ENCODE data around the gene HOXC13. TPM values are rescaled to one million over a fixed set of nuclear protein-coding genes. Genes with fewer than 3 reads are reported as not detected.
A peak's percentile ranks its signal among the peaks of the same experiment; 100 is the strongest.

HOXC13 gene
- total RNA-seq, 1 experiment from 2014 or later = 5.3 TPM

- H3K4me3 Mint-ChIP-seq (ENCODE audit: unreplicated experiment) = no peak overlapping the region
- TF ChIP-seq CTCF (IDR thresholded peaks at IDR 0.05; ENCODE audit: unreplicated experiment) = no peak
- no peaks in the 10 kb centered on the region for H3K9me3 Mint-ChIP-seq (ENCODE audit: unreplicated experiment)
- H3K27ac Mint-ChIP-seq (ENCODE audit: low read depth, unreplicated experiment) = no peak overlapping the region
- intact Hi-C loops (cut with micrococcal nuclease) = no loop called here
- no TSS peak for BruUV-seq (replicated peaks)
- CTCF ChIA-PET = interaction anchor here (0.6 kb wide), 1 partner anchor 131 kb away, joined by 3 read pairs; no protein-coding TSS in a partner anchor
- H3K4me1 Mint-ChIP-seq (ENCODE audit: insufficient read depth, unreplicated experiment) = peaks cover 10% of the 10 kb centered on the region
- H3K36me3 Mint-ChIP-seq (ENCODE audit: insufficient read depth, unreplicated experiment) = no peaks in the 10 kb centered on the region
- DNase-seq (ENCODE audit: unreplicated experiment) = no peak
- H3K27me3 Mint-ChIP-seq (ENCODE audit: insufficient read depth, unreplicated experiment) = peaks cover 7% of the 10 kb centered on the region
- POLR2A ChIA-PET = interaction anchor here (0.7 kb wide), 1 partner anchor 149 kb away, joined by 3 read pairs; no protein-coding TSS in a partner anchor
These were observed 55.8 kb downstream of the HOXC13 start for GRCh38 chr12:53994264-53995001.

DNA sequence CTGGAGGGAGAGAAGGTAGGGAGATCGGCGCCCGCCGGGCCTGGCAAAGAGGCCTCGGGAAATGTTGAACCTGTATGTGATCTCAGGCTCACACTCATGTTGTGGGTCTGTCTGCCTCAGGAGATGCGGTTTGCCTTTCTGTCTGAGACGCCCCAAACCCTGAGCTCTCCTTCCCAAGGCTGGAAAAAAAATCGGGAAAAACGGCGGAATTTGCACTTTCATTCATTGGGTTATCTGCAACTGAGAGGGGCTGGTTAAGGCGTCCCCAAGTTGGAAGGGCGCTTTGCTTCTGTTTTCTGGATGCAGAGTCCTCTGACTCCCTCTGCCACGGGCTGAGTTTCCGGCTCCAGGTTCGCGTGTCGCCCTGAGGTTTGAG is 56.4 kb downstream of the HOXC13 start:
- intact Hi-C loops (cut with micrococcal nuclease) = no loop called here
- Mint-ChIP-seq H3K27me3 (ENCODE audit: insufficient read depth, unreplicated experiment) (peaks cover 7% of the 10 kb centered on the region), H3K4me1 (ENCODE audit: insufficient read depth, unreplicated experiment) (peaks cover 6% of the 10 kb centered on the region), H3K9me3 (ENCODE audit: unreplicated experiment) (no peaks in the 10 kb centered on the region), H3K4me3 (ENCODE audit: unreplicated experiment) (no peak overlapping the region), H3K27ac (ENCODE audit: low read depth, unreplicated experiment) (no peak overlapping the region), H3K36me3 (ENCODE audit: insufficient read depth, unreplicated experiment) (no peaks in the 10 kb centered on the region)
- ChIA-PET CTCF (interaction anchor here (0.6 to 1.0 kb wide), 2 partner anchors 132 to 215 kb away, joined by 3 read pairs; no protein-coding TSS in a partner anchor), POLR2A (interaction anchor here (0.7 kb wide), 1 partner anchor 150 kb away, joined by 3 read pairs; no protein-coding TSS in a partner anchor)
- DNase-seq (ENCODE audit: unreplicated experiment) = no peak
- TF ChIP-seq CTCF (IDR thresholded peaks at IDR 0.05; ENCODE audit: unreplicated experiment) = no peak
- BruUV-seq (replicated peaks) = no TSS peak

DNA sequence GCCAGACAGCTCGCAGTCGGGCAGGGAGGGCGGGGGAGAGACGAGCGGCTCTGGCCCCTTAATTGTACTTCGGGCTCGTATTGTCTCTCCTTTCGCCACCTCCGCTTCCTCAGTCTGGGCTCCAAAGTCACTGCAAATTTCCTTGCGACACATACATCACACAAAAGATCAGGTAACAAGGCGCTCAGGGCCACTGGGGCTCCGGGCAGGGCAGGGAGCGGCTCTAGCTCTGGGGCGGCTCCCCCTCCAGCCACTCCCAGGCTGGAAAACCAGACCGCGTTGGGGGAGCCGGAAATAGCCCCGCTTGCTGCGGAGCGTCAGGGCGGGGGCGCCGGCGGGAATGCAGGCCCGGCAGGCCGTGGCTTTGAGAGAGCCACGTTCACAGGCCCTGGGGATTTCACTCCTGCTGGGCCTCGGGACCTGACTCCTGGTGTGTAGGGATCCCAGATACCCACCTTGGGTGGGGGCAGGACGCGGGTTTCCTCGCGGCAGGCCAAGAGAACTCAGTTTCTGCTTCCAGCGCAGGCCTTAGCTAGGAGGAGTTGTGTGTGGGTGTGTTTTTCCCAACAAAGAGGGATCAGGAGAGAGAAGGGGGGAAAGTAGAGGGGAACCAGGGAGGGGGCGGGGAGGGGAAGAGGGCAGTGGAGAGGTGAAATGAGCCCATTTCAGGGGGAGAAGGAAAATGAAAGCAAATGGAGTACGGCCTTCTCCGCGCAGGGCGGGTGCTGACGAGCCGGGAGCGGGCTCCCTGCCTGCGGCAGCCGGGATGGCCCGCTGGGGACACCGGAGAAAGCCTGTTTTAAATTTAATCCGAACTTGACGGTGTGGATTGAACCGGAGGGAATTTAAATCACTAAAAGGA is 57.0 kb downstream of the HOXC13 start:
- H3K27ac Mint-ChIP-seq (ENCODE audit: low read depth, unreplicated experiment) = no peak overlapping the region
- peaks cover 7% of the 10 kb centered on the region for H3K27me3 Mint-ChIP-seq (ENCODE audit: insufficient read depth, unreplicated experiment)
- no peaks in the 10 kb centered on the region for H3K36me3 Mint-ChIP-seq (ENCODE audit: insufficient read depth, unreplicated experiment)
- POLR2A ChIA-PET = no interaction called here
- BruUV-seq (replicated peaks) = no TSS peak
- no peaks in the 10 kb centered on the region for H3K9me3 Mint-ChIP-seq (ENCODE audit: unreplicated experiment)
- TF ChIP-seq CTCF (IDR thresholded peaks at IDR 0.05; ENCODE audit: unreplicated experiment) = no peak
- CTCF ChIA-PET = interaction anchor here (1.0 kb wide), 1 partner anchor 214 kb away, joined by 3 read pairs; no protein-coding TSS in a partner anchor
- H3K4me3 Mint-ChIP-seq (ENCODE audit: unreplicated experiment) = no peak overlapping the region
- DNase-seq (ENCODE audit: unreplicated experiment) = no peak
- no peaks in the 10 kb centered on the region for H3K4me1 Mint-ChIP-seq (ENCODE audit: insufficient read depth, unreplicated experiment)
- intact Hi-C loops (cut with micrococcal nuclease) = no loop called here

Small RNA genes lying within 50 kb of the gene (microRNA-seq; reads per million reads assigned to microRNA genes)
- gene MIR196A2 = 14.4 reads per million, percentile 54 among the genes with 10 or more reads in this experiment

Other genes with a start within 250 kb of the HOXC13 start
- 49.4 and 74.6 TPM in 2 replicates for gene CALCOCO1, start 211.4 kb upstream of the HOXC13 start, total RNA-seq (2022)
- not detected in 2 replicates for gene CISTR, start 186.9 kb upstream of the HOXC13 start, total RNA-seq (2022)
- not detected in 2 replicates for gene HOXC12, start 16.1 kb downstream of the HOXC13 start, total RNA-seq (2022)
- gene HOXC11, start 34.3 kb downstream of the HOXC13 start, total RNA-seq (2022) = 1.2 and 1.6 TPM in 2 replicates
- gene HOTAIR, start 36.1 kb downstream of the HOXC13 start, total RNA-seq (2022) = 1.5 and 2.0 TPM in 2 replicates
- gene HOXC10, start 46.3 kb downstream of the HOXC13 start, total RNA-seq (2022) = not detected in 2 replicates
- gene HOXC9, start 61.3 kb downstream of the HOXC13 start, total RNA-seq (2022) = 5.2 and 6.0 TPM in 2 replicates
- 6.0 and 6.9 TPM in 2 replicates for gene HOXC8, start 70.2 kb downstream of the HOXC13 start, total RNA-seq (2022)
- gene HOXC6, start 89.6 kb downstream of the HOXC13 start, total RNA-seq (2022) = 7.1 and 11.5 TPM in 2 replicates
- gene HOXC5, start 94.2 kb downstream of the HOXC13 start, total RNA-seq (2022) = 0.74 TPM in 1 of 2 replicates, not detected in the other
- 1.7 and 1.8 TPM in 2 replicates for gene HOXC4, start 115.0 kb downstream of the HOXC13 start, total RNA-seq (2022)

All from MCF 10A (cell line).